H9 (cell line): ENCODE results near the gene TCEAL3. TPM values are rescaled to one million over a fixed set of nuclear protein-coding genes. Genes with fewer than 3 reads are reported as not detected.
"Not testable (repeated sequence)": the region's sequence is repeated elsewhere in the genome, so short reads cannot be mapped to it uniquely, and the experiment has no call there.

ENCODE experiments used
- DNase-seq: peaks from one replicate; pipeline ENCODE4 v3.0.0-alpha.2; 2017
- H2AFZ ChIP-seq: one replicate; pipeline ENCODE4 v1.6.1; 2013; ENCODE audit warnings: mild to moderate bottlenecking, low read length, control low read depth, moderate library complexity
- H2AK5ac ChIP-seq: 2 replicates; pipeline ENCODE4 v1.6.1; 2013; ENCODE audit warnings: low read length, control low read depth, mixed read lengths; ENCODE audit not compliant: insufficient read length
- H2BK120ac ChIP-seq: one replicate; pipeline ENCODE4 v1.6.1; 2013; ENCODE audit warnings: low read depth, mild to moderate bottlenecking, low read length, control low read depth, inconsistent platforms; ENCODE audit not compliant: poor library complexity, severe bottlenecking
- H2BK12ac ChIP-seq: 2 replicates; pipeline ENCODE4 v1.6.1; 2013; ENCODE audit warnings: low read length, control low read depth, mixed read lengths, low read depth; ENCODE audit not compliant: insufficient read length
- H2BK15ac ChIP-seq: 2 replicates; pipeline ENCODE4 v1.6.1; 2013; ENCODE audit warnings: low read depth, low read length, control low read depth
- H2BK20ac ChIP-seq: one replicate; pipeline ENCODE4 v1.6.1; 2013; ENCODE audit warnings: low read depth, mild to moderate bottlenecking, low read length, control low read depth, inconsistent platforms; ENCODE audit not compliant: poor library complexity, severe bottlenecking
- H2BK5ac ChIP-seq: 2 replicates; pipeline ENCODE4 v1.6.1; 2013; ENCODE audit warnings: low read length, control low read depth, mixed read lengths; ENCODE audit not compliant: insufficient read length
- H3K14ac ChIP-seq: 2 replicates; pipeline ENCODE4 v1.6.1; 2013; ENCODE audit warnings: low read length, control low read depth; ENCODE audit not compliant: insufficient read depth
- H3K18ac ChIP-seq: 2 replicates; pipeline ENCODE4 v1.6.1; 2013; ENCODE audit warnings: low read depth, mild to moderate bottlenecking, mixed read lengths, low read length, control low read depth; ENCODE audit not compliant: insufficient read length
- H3K23ac ChIP-seq: 2 replicates; pipeline ENCODE4 v1.6.1; 2013; ENCODE audit warnings: low read length, control low read depth, mixed read lengths, low read depth; ENCODE audit not compliant: insufficient read length
- H3K23me2 ChIP-seq: 2 replicates; pipeline ENCODE4 v1.6.1; 2013; ENCODE audit warnings: low read depth, mild to moderate bottlenecking, mixed read lengths, low read length, control low read depth; ENCODE audit not compliant: insufficient read length, poor library complexity, severe bottlenecking
- H3K27ac ChIP-seq: 2 replicates; pipeline ENCODE4 v1.5.1; 2013; ENCODE audit warnings: low read length, control low read depth, mixed read lengths, low read depth; ENCODE audit not compliant: insufficient read length
- H3K27me3 ChIP-seq: 2 replicates; pipeline ENCODE4 v1.6.1; 2013; ENCODE audit warnings: low read length, control low read depth, inconsistent platforms; ENCODE audit not compliant: insufficient read depth
- H3K4ac ChIP-seq: 2 replicates; pipeline ENCODE4 v1.6.1; 2013; ENCODE audit warnings: low read depth, mild to moderate bottlenecking, control low read depth, inconsistent platforms, low read length, moderate library complexity
- H3K4me1 ChIP-seq: 2 replicates; pipeline ENCODE4 v1.6.1; 2013; ENCODE audit warnings: low read length, control low read depth, inconsistent platforms; ENCODE audit not compliant: insufficient read depth
- H3K4me2 ChIP-seq: 2 replicates; pipeline ENCODE4 v1.6.1; 2013; ENCODE audit warnings: low read length, control low read depth, mixed read lengths; ENCODE audit not compliant: insufficient read length, insufficient read depth
- H3K56ac ChIP-seq: 2 replicates; pipeline ENCODE4 v1.6.1; 2013; ENCODE audit warnings: low read depth, mild to moderate bottlenecking, mixed read lengths, low read length, control low read depth; ENCODE audit not compliant: insufficient read length
- H3K79me1 ChIP-seq: 2 replicates; pipeline ENCODE4 v1.6.1; 2013; ENCODE audit warnings: low read depth, mild to moderate bottlenecking, moderate library complexity, low read length, control low read depth, inconsistent platforms; ENCODE audit not compliant: insufficient read depth, poor library complexity, severe bottlenecking
- H3K79me2 ChIP-seq: 2 replicates; pipeline ENCODE4 v1.6.1; 2013; ENCODE audit warnings: low read length, control low read depth, inconsistent platforms; ENCODE audit not compliant: insufficient read depth
- H3K9ac ChIP-seq: 2 replicates; pipeline ENCODE4 v1.6.1; 2013; ENCODE audit warnings: low read length, control low read depth, mixed read lengths; ENCODE audit not compliant: insufficient read length; ENCODE audit errors: extremely low read depth
- H3K9me3 ChIP-seq: one replicate; pipeline ENCODE4 v1.6.1; 2013; ENCODE audit warnings: low read depth, low read length, inconsistent platforms; ENCODE audit not compliant: control insufficient read depth
- H3T11ph ChIP-seq: one replicate; pipeline ENCODE4 v1.6.1; 2013; ENCODE audit warnings: mild to moderate bottlenecking, low read length, control low read depth, inconsistent platforms
- H4K20me1 ChIP-seq: one replicate; pipeline ENCODE4 v1.6.1; 2013; ENCODE audit not compliant: control insufficient read depth, insufficient read length, insufficient read depth
- H4K5ac ChIP-seq: 2 replicates; pipeline ENCODE4 v1.6.1; 2013; ENCODE audit warnings: low read depth, mild to moderate bottlenecking, mixed read lengths, low read length, control low read depth; ENCODE audit not compliant: insufficient read length
- H4K8ac ChIP-seq: replicated peaks from 2 replicates; pipeline ENCODE4 v1.6.1; 2013; ENCODE audit warnings: low read length, control low read depth, mixed read lengths, low read depth; ENCODE audit not compliant: insufficient read length
- H4K91ac ChIP-seq: 2 replicates; pipeline ENCODE4 v1.6.1; 2013; ENCODE audit warnings: low read depth, mild to moderate bottlenecking, moderate library complexity, mixed read lengths, low read length, control low read depth; ENCODE audit not compliant: insufficient read length
- H3K27ac Mint-ChIP-seq, 3 experiments: 2 replicates in 2 of 3; 3 replicates in 1 of 3; pipeline ENCODE4 v1.8.0; 2020 to 2021; ENCODE audit warnings: mixed read lengths in 3 of 3, mild to moderate bottlenecking in 1 of 3, moderate library complexity in 1 of 3
- H3K27me3 Mint-ChIP-seq: 2 replicates; pipeline ENCODE4 v1.8.0; 2021; ENCODE audit warnings: low read depth, mild to moderate bottlenecking, moderate library complexity, mixed read lengths
- H3K36me3 Mint-ChIP-seq, 3 experiments: 2 replicates in 2 of 3; 3 replicates in 1 of 3; pipeline ENCODE4 v1.8.0; 2020 to 2021; ENCODE audit warnings: low read depth in 3 of 3, mixed read lengths in 3 of 3; ENCODE audit not compliant: insufficient read depth in 1 of 3
- H3K4me1 Mint-ChIP-seq, 2 experiments: 2 replicates each; pipeline ENCODE4 v1.8.0; 2020; ENCODE audit warnings: mixed read lengths in 2 of 2
- H3K4me3 Mint-ChIP-seq, 2 experiments: 2 replicates in 1 of 2; 3 replicates in 1 of 2; pipeline ENCODE4 v1.8.0; 2020 to 2021; ENCODE audit warnings: mild to moderate bottlenecking in 2 of 2, mixed read lengths in 2 of 2, moderate library complexity in 1 of 2
- H3K9me3 Mint-ChIP-seq, 2 experiments: 2 replicates in 1 of 2; 3 replicates in 1 of 2; pipeline ENCODE4 v1.8.0; 2020; ENCODE audit warnings: mild to moderate bottlenecking in 2 of 2, mixed read lengths in 2 of 2, moderate library complexity in 1 of 2
- WGBS: extraction: QIAGEN DNeasy Blood & Tissue Kit; methylation state at CpG from one replicate; pipeline ENCODE4 v1.1.7; 2013; ENCODE audit warnings: missing lambda C conversion rate, low lambda C conversion rate, mixed read lengths; ENCODE audit not compliant: insufficient read length; ENCODE audit errors: extremely low coverage; 5-methylcytosine and 5-hydroxymethylcytosine counted together
- total RNA-seq: library from RNA; stranded (reverse); gene quantifications from 2 replicates; pipeline ENCODE4 v1.2.1, GENCODE V29; 2021
- TF ChIP-seq, protein P1 (sequence below): fragments of 200-600 bp; sonication (generic); conservative IDR thresholded peaks from 3 replicates; pipeline ENCODE4 v1.8.0; 2021; ENCODE audit warnings: antibody characterized with exemption, mild to moderate bottlenecking

Gene TCEAL3
- total RNA-seq, 1 experiment from 2014 or later, result 11.1 TPM

DNA sequence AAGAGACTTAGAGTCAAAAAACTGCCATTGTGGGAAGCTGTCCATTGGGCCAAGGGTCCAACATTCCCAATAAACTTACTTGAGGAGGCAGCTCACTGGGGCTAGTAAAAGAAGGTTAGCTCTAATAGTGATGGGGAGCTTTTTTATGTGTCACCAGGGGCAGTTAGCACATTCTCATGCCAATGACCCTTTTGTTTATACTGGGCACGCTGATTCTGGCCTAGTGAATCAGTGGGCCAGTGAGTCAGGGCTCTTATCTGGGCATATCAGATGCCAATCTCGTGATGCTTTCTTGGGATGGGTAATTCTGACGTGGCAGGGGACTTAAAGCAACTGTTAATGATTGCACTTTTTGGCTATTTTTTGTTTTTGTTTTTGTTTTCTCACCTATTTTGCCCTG is 48.9 kb downstream of the TCEAL3 start:
- Mint-ChIP-seq H3K4me3 (no peak overlapping the region), H3K27me3 (peaks cover 6% of the 10 kb centered on the region; the same call in 1 of the 2 replicates), H3K9me3 (peaks cover 2 to 40% of the 10 kb centered on the region in 2 experiments; a peak in 3 of 5 replicates), H3K36me3 (no peaks in the 10 kb centered on the region), H3K4me1 (peaks cover 0 to 6% of the 10 kb centered on the region in 2 experiments; a peak in 1 of 4 replicates), H3K27ac (no peak overlapping the region)
- Histone ChIP-seq H3K79me2 (no peaks in the 10 kb centered on the region), H3K23ac (no peak overlapping the region), H3K56ac (no peak overlapping the region), H3K9ac (no peak overlapping the region), H3K79me1 (no peaks in the 10 kb centered on the region), H2BK20ac (no peak overlapping the region), H3K4me1 (no peaks in the 10 kb centered on the region), H3K23me2 (no peaks in the 10 kb centered on the region), H2BK5ac (no peak overlapping the region), H3K4ac (no peak overlapping the region), H2AFZ (no peak overlapping the region), H3K27ac (no peak overlapping the region), H3K18ac (no peak overlapping the region), H2BK120ac (no peak overlapping the region), H2AK5ac (no peak overlapping the region), H3T11ph (no peak overlapping the region), H3K14ac (no peak overlapping the region), H4K20me1 (no peaks in the 10 kb centered on the region), H4K91ac (no peak overlapping the region), H2BK12ac (no peak overlapping the region), H4K8ac (no peak overlapping the region), H3K27me3 (no peaks in the 10 kb centered on the region), H2BK15ac (no peak overlapping the region), H4K5ac (no peak overlapping the region), H3K9me3 (no peaks in the 10 kb centered on the region), H3K4me2 (no peak overlapping the region)
- WGBS, result no CpG with 5 or more reads among the region's 3 CpGs
- TF ChIP-seq, protein P1, sequence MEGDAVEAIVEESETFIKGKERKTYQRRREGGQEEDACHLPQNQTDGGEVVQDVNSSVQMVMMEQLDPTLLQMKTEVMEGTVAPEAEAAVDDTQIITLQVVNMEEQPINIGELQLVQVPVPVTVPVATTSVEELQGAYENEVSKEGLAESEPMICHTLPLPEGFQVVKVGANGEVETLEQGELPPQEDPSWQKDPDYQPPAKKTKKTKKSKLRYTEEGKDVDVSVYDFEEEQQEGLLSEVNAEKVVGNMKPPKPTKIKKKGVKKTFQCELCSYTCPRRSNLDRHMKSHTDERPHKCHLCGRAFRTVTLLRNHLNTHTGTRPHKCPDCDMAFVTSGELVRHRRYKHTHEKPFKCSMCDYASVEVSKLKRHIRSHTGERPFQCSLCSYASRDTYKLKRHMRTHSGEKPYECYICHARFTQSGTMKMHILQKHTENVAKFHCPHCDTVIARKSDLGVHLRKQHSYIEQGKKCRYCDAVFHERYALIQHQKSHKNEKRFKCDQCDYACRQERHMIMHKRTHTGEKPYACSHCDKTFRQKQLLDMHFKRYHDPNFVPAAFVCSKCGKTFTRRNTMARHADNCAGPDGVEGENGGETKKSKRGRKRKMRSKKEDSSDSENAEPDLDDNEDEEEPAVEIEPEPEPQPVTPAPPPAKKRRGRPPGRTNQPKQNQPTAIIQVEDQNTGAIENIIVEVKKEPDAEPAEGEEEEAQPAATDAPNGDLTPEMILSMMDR, result no peak
- DNase-seq, result no peak

- not testable (repeated sequence) for H3K27ac Mint-ChIP-seq, H2BK12ac ChIP-seq, H3K4me2 ChIP-seq, H4K8ac ChIP-seq, H3K4me1 ChIP-seq, H3K79me2 ChIP-seq, H3K4me3 Mint-ChIP-seq, H3K27me3 Mint-ChIP-seq, H3K27me3 ChIP-seq, H2BK5ac ChIP-seq, H2AK5ac ChIP-seq, H3K56ac ChIP-seq, H4K20me1 ChIP-seq, H2BK20ac ChIP-seq, H3K9ac ChIP-seq, H2BK15ac ChIP-seq, H4K91ac ChIP-seq, H3K14ac ChIP-seq, H3K18ac ChIP-seq, H3K36me3 Mint-ChIP-seq, H3K23ac ChIP-seq, H4K5ac ChIP-seq, DNase-seq, H2AFZ ChIP-seq, H3K9me3 ChIP-seq, H3K27ac ChIP-seq, H3K23me2 ChIP-seq, H3K4me1 Mint-ChIP-seq, H3K79me1 ChIP-seq, H3T11ph ChIP-seq, H2BK120ac ChIP-seq, H3K4ac ChIP-seq
- H3K9me3 Mint-ChIP-seq, result peaks cover 2 to 40% of the 10 kb centered on the region in 2 experiments; a peak in 3 of 5 replicates
- WGBS, result no CpG with 5 or more reads among the region's 2 CpGs
Observed at GRCh38 chrX:103657066-103657465, 49.3 kb downstream of the TCEAL3 start.
